GM12878 (cell line): ENCODE measurements around the gene CCDC136. TPM values are rescaled to one million over a fixed set of nuclear protein-coding genes. Genes with fewer than 3 reads are reported as not detected.

Experiments used
- ATAC-seq: fragments of 200-7000 bp; cut with Tn5 transposase; 3 replicates; pipeline ENCODE4 v1.9.1; 2020; ENCODE audit warnings: mild to moderate bottlenecking, moderate library complexity
- BruUV-seq: library from RNA; stranded (reverse); fragments of 400-500 nt; replicated peaks from 2 replicates; lab custom pipeline; 2021; lab: Mats Ljungman, UMichigan
- CTCF ChIA-PET: fragments of 300-600 bp; sonication (Branson Sonifier 250); formaldehyde crosslinking; extraction: SDS; loops from one replicate; lab custom pipeline; 2021; ENCODE audit warnings: inconsistent platforms; lab: Yijun Ruan, JAX
- POLR2A ChIA-PET: fragments of 350-600 bp; formaldehyde crosslinking; extraction: SDS; loops from one replicate; lab custom pipeline; 2021; ENCODE audit warnings: inconsistent platforms; lab: Charles Lee
- RAD21 ChIA-PET: fragments of 300-600 bp; sonication (Branson Sonifier 250); formaldehyde crosslinking; loops from one replicate; lab custom pipeline; 2023; ENCODE audit warnings: antibody characterized with exemption; ENCODE audit not compliant: unreplicated experiment; lab: Charles Lee
- SMC1A ChIA-PET: fragments of 300-600 bp; sonication (Branson Sonifier 250); formaldehyde crosslinking; loops from one replicate; lab custom pipeline; 2023; ENCODE audit not compliant: unreplicated experiment, uncharacterized antibody; lab: Charles Lee
- DNase-seq: peaks from one replicate; pipeline ENCODE4 v3.0.0-alpha.2; 2011; ENCODE audit warnings: low read depth, low spot score
- FAIRE-seq: peaks from 3 replicates; lab custom pipeline; 2011; peaks lifted over from hg19 to GRCh38; lab: Jason Lieb, UNC
- H2AFZ ChIP-seq: 2 replicates; pipeline ENCODE4 v1.6.0; 2011; ENCODE audit warnings: low read depth, low read length, control low read depth; ENCODE audit not compliant: control insufficient read depth
- H3K27ac ChIP-seq: 2 replicates; pipeline ENCODE4 v1.5.1; 2011; ENCODE audit warnings: control low read depth; ENCODE audit not compliant: control insufficient read depth, insufficient read depth
- H3K27me3 ChIP-seq, 2 experiments: replicated peaks in 1 of 2; 2 replicates each; pipeline versions ENCODE4 v1.6.0 to v1.6.1; 2011; ENCODE audit warnings: low read length in 1 of 2; ENCODE audit not compliant: control insufficient read depth in 2 of 2, insufficient read depth in 2 of 2
- H3K36me3 ChIP-seq, 2 experiments: 2 replicates each; pipeline ENCODE4 v1.5.1; 2011; ENCODE audit warnings: low read length in 1 of 2; ENCODE audit not compliant: control insufficient read depth in 2 of 2, insufficient read depth in 2 of 2
- H3K4me1 ChIP-seq: 2 replicates; pipeline ENCODE4 v1.6.1; 2011; ENCODE audit warnings: mild to moderate bottlenecking, low read length, moderate library complexity, mixed read lengths; ENCODE audit not compliant: control insufficient read depth, insufficient read depth
- H3K4me2 ChIP-seq: 2 replicates; pipeline ENCODE4 v1.6.0; 2011; ENCODE audit warnings: control low read depth; ENCODE audit not compliant: control insufficient read depth, insufficient read depth
- H3K4me3 ChIP-seq: fragments of 200-600 bp; sonication (generic); 2 replicates; pipeline ENCODE4 v1.5.1; 2016
- H3K79me2 ChIP-seq: 2 replicates; pipeline ENCODE4 v1.6.0; 2011; ENCODE audit warnings: low read length; ENCODE audit not compliant: control insufficient read depth, insufficient read depth
- H3K9ac ChIP-seq: 2 replicates; pipeline ENCODE4 v1.8.0; 2011; ENCODE audit warnings: low read length, control low read depth, mixed read lengths; ENCODE audit not compliant: control insufficient read depth, insufficient read depth
- H3K9me3 ChIP-seq: replicated peaks from 3 replicates; pipeline ENCODE4 v1.5.1; 2011; ENCODE audit warnings: mild to moderate bottlenecking, low read length; ENCODE audit not compliant: control insufficient read depth, insufficient read depth
- H4K20me1 ChIP-seq: 2 replicates; pipeline ENCODE4 v1.6.0; 2011; ENCODE audit not compliant: control insufficient read depth, insufficient read depth
- ATF7 ChIP-seq: fragments of 450-650 bp; IDR thresholded peaks from 2 replicates; pipeline ENCODE4 v1.6.1; 2016; ENCODE audit warnings: low read depth, mild to moderate bottlenecking
- BCL11A ChIP-seq: IDR thresholded peaks from 2 replicates; pipeline ENCODE4 v1.6.1; 2011; ENCODE audit warnings: low read depth, low read length
- CHD2 ChIP-seq: IDR thresholded peaks from 2 replicates; pipeline ENCODE4 v1.6.1; 2011; ENCODE audit warnings: low read depth, low read length, improper control_type of control experiment, borderline replicate concordance
- DPF2 ChIP-seq: fragments of 450-650 bp; IDR thresholded peaks from 2 replicates; pipeline ENCODE4 v1.6.1; 2017; ENCODE audit warnings: mild to moderate bottlenecking
- ETV6 ChIP-seq, 2 experiments: fragments of 450-650 bp in 1 of 2; IDR thresholded peaks in 1 of 2; conservative IDR thresholded peaks in 1 of 2; 2 replicates each; pipeline ENCODE4 v1.6.1; 2014; ENCODE audit warnings: antibody characterized with exemption in 1 of 2, borderline replicate concordance in 1 of 2, low read depth in 1 of 2, mild to moderate bottlenecking in 1 of 2, moderate library complexity in 1 of 2
- NBN ChIP-seq: fragments of 450-650 bp; IDR thresholded peaks from 2 replicates; pipeline ENCODE4 v1.6.1; 2016
- NFYB ChIP-seq: IDR thresholded peaks from 2 replicates; pipeline ENCODE4 v1.6.1; 2011; ENCODE audit warnings: low read depth, mild to moderate bottlenecking, low read length, improper control_type of control experiment, moderate library complexity; ENCODE audit not compliant: insufficient read depth
- PAX5 ChIP-seq: IDR thresholded peaks from 2 replicates; pipeline ENCODE4 v1.6.1; 2011; ENCODE audit warnings: low read depth, low read length, borderline replicate concordance
- RFX5 ChIP-seq: IDR thresholded peaks from 2 replicates; pipeline ENCODE4 v1.6.1; 2011; ENCODE audit warnings: low read depth, low read length, improper control_type of control experiment
- SIX5 ChIP-seq: IDR thresholded peaks from 2 replicates; pipeline ENCODE4 v1.6.1; 2011; ENCODE audit warnings: mild to moderate bottlenecking, low read depth, low read length, moderate library complexity; ENCODE audit not compliant: severe bottlenecking
- WGBS: methylation state at CpG from one replicate; pipeline ENCODE4 v1.1.6; 2016; ENCODE audit warnings: low lambda C conversion rate; ENCODE audit not compliant: insufficient replicate concordance, insufficient coverage; ENCODE audit errors: missing lambda C conversion rate; 5-methylcytosine and 5-hydroxymethylcytosine counted together
- in situ Hi-C: fragments of 300-500 bp; cut with MboI; formaldehyde crosslinking; loops from 9 replicates; pipeline ENCODE4 v1.14.3; 2018; ENCODE audit warnings: mixed read lengths
- intact Hi-C: fragments of 100-400 bp; cut with micrococcal nuclease; formaldehyde crosslinking; loops from one replicate; pipeline ENCODE4 v1.14.2; 2022; ENCODE audit not compliant: unreplicated experiment
- polyA plus RNA-seq, 11 experiments: library from polyadenylated mRNA; depleted of rRNA in 4 of 11; unstranded in 6 of 11; stranded (reverse) in 5 of 11; fragments of >200 nt; fragmentation: Nextera tagmentation in 4 of 11; fragmentation: Illumina TruSeq in 1 of 11; extraction: Ambion mirVana in 4 of 11; extraction: Trizol in 1 of 11; gene quantifications; 1 replicate in 1 of 11; 2 replicates in 10 of 11; pipeline versions ENCODE4 v1.2.1 to v1.2.3, GENCODE V29; 2011 to 2016; ENCODE audit warnings: inconsistent platforms in 2 of 11, missing spikeins in 2 of 11, low read depth in 1 of 11
- total RNA-seq, 4 experiments: library from RNA; depleted of rRNA in 3 of 4; stranded (reverse); fragments of >200 nt in 3 of 4; fragmentation: Illumina TruSeq in 1 of 4; extraction: Trizol in 1 of 4; gene quantifications; 2 replicates each; pipeline versions ENCODE4 v1.2.1 to v1.2.3, GENCODE V29; 2013 to 2021
- TF ChIP-seq, protein P1 (sequence below): IDR thresholded peaks from 2 replicates; pipeline ENCODE4 v1.6.1; 2011; ENCODE audit warnings: borderline replicate concordance, low read depth, mild to moderate bottlenecking, moderate library complexity, mixed read lengths, low read length; ENCODE audit not compliant: insufficient read depth; ENCODE audit errors: extremely low read length
- TF ChIP-seq, protein P2 (sequence below): IDR thresholded peaks from 2 replicates; pipeline ENCODE4 v1.6.1; 2012; ENCODE audit warnings: low read depth, low read length, improper control_type of control experiment
- TF ChIP-seq, protein P3 (sequence below): IDR thresholded peaks from 2 replicates; pipeline ENCODE4 v1.6.1; 2012; ENCODE audit warnings: low read depth, low read length, improper control_type of control experiment
- TF ChIP-seq, protein P4 (sequence below): fragments of 450-650 bp; IDR thresholded peaks from 2 replicates; pipeline ENCODE4 v1.6.1; 2016; ENCODE audit warnings: mild to moderate bottlenecking, moderate library complexity, borderline replicate concordance
- TF ChIP-seq, protein P5 (sequence below): fragments of 450-650 bp; IDR thresholded peaks from 2 replicates; pipeline ENCODE4 v1.6.1; 2017; ENCODE audit warnings: mild to moderate bottlenecking

CCDC136 gene
- total and polyA plus RNA-seq, 10 of the 15 experiments (the other 5 are each of a cell fraction or from before 2014, with no cell fraction given), result 0.32 to 4.8 (median 1.5) TPM

DNA sequence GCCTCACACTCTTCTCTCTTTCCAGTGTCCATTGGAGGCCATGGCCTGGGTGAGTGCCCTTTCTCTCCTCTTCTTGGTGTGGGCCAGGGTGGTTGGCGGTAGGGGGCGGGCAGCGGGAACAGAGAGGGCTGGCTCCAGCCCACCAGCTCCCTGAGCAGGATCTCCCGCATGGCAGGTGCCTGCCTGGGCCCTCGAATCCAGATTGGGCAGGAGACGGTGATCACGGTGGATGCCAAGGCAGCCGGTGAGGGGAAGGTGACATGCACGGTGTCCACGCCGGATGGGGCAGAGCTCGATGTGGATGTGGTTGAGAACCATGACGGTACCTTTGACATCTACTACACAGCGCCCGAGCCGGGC is 57.4 kb downstream of the CCDC136 start:
- Histone ChIP-seq H3K27me3 (no peaks in the 10 kb centered on the region), H3K36me3 (no peaks in the 10 kb centered on the region), H3K27ac (no peak overlapping the region), H3K4me2 (no peak overlapping the region), H3K9me3 (no peaks in the 10 kb centered on the region), H2AFZ (no peak overlapping the region), H3K4me1 (no peaks in the 10 kb centered on the region), H3K4me3 (no peak overlapping the region), H3K79me2 (no peaks in the 10 kb centered on the region), H3K9ac (no peak overlapping the region), H4K20me1 (no peaks in the 10 kb centered on the region)
- WGBS, result 72% methylated on average over 16 of the region's 16 CpGs
- ChIA-PET POLR2A (no interaction called here), CTCF (no interaction called here), SMC1A (no interaction called here), RAD21 (interaction anchor here (0.5 kb wide), 1 partner anchor 364 kb away, joined by 4 read pairs; no protein-coding TSS in a partner anchor)
- no TSS peak for BruUV-seq
- no peak for DNase-seq
- FAIRE-seq, result no peak
- intact Hi-C loops, result no loop called here
- in situ Hi-C loops, result no loop called here
- no peak for ATAC-seq
- TF ChIP-seq, protein P1, sequence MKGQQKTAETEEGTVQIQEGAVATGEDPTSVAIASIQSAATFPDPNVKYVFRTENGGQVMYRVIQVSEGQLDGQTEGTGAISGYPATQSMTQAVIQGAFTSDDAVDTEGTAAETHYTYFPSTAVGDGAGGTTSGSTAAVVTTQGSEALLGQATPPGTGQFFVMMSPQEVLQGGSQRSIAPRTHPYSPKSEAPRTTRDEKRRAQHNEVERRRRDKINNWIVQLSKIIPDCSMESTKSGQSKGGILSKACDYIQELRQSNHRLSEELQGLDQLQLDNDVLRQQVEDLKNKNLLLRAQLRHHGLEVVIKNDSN, result no peak
- TF ChIP-seq, protein P2, sequence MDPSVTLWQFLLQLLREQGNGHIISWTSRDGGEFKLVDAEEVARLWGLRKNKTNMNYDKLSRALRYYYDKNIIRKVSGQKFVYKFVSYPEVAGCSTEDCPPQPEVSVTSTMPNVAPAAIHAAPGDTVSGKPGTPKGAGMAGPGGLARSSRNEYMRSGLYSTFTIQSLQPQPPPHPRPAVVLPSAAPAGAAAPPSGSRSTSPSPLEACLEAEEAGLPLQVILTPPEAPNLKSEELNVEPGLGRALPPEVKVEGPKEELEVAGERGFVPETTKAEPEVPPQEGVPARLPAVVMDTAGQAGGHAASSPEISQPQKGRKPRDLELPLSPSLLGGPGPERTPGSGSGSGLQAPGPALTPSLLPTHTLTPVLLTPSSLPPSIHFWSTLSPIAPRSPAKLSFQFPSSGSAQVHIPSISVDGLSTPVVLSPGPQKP, result no peak
- TF ChIP-seq ATF7, result no peak
- TF ChIP-seq NBN, result no peak
- TF ChIP-seq RFX5, result no peak
- no peak for TF ChIP-seq PAX5
- TF ChIP-seq ETV6 (conservative IDR thresholded peaks at IDR 0.05 in 1 of 2, IDR thresholded peaks at IDR 0.05 in 1 of 2; ENCODE audit: borderline replicate concordance in 1 of 2, low read depth in 1 of 2), result no peak
- no peak for TF ChIP-seq CHD2
- TF ChIP-seq, protein P3, sequence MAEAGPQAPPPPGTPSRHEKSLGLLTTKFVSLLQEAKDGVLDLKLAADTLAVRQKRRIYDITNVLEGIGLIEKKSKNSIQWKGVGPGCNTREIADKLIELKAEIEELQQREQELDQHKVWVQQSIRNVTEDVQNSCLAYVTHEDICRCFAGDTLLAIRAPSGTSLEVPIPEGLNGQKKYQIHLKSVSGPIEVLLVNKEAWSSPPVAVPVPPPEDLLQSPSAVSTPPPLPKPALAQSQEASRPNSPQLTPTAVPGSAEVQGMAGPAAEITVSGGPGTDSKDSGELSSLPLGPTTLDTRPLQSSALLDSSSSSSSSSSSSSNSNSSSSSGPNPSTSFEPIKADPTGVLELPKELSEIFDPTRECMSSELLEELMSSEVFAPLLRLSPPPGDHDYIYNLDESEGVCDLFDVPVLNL, result no peak
- no peak for TF ChIP-seq SIX5
- TF ChIP-seq NFYB, result no peak
- TF ChIP-seq, protein P4, sequence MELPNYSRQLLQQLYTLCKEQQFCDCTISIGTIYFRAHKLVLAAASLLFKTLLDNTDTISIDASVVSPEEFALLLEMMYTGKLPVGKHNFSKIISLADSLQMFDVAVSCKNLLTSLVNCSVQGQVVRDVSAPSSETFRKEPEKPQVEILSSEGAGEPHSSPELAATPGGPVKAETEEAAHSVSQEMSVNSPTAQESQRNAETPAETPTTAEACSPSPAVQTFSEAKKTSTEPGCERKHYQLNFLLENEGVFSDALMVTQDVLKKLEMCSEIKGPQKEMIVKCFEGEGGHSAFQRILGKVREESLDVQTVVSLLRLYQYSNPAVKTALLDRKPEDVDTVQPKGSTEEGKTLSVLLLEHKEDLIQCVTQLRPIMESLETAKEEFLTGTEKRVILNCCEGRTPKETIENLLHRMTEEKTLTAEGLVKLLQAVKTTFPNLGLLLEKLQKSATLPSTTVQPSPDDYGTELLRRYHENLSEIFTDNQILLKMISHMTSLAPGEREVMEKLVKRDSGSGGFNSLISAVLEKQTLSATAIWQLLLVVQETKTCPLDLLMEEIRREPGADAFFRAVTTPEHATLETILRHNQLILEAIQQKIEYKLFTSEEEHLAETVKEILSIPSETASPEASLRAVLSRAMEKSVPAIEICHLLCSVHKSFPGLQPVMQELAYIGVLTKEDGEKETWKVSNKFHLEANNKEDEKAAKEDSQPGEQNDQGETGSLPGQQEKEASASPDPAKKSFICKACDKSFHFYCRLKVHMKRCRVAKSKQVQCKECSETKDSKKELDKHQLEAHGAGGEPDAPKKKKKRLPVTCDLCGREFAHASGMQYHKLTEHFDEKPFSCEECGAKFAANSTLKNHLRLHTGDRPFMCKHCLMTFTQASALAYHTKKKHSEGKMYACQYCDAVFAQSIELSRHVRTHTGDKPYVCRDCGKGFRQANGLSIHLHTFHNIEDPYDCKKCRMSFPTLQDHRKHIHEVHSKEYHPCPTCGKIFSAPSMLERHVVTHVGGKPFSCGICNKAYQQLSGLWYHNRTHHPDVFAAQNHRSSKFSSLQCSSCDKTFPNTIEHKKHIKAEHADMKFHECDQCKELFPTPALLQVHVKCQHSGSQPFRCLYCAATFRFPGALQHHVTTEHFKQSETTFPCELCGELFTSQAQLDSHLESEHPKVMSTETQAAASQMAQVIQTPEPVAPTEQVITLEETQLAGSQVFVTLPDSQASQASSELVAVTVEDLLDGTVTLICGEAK, result no peak
- no peak for TF ChIP-seq DPF2
- TF ChIP-seq, protein P5, sequence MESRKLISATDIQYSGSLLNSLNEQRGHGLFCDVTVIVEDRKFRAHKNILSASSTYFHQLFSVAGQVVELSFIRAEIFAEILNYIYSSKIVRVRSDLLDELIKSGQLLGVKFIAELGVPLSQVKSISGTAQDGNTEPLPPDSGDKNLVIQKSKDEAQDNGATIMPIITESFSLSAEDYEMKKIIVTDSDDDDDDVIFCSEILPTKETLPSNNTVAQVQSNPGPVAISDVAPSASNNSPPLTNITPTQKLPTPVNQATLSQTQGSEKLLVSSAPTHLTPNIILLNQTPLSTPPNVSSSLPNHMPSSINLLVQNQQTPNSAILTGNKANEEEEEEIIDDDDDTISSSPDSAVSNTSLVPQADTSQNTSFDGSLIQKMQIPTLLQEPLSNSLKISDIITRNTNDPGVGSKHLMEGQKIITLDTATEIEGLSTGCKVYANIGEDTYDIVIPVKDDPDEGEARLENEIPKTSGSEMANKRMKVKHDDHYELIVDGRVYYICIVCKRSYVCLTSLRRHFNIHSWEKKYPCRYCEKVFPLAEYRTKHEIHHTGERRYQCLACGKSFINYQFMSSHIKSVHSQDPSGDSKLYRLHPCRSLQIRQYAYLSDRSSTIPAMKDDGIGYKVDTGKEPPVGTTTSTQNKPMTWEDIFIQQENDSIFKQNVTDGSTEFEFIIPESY, result no peak
- TF ChIP-seq BCL11A, result no peak
